Sigmoid colon (tissue), 4 donors: ENCODE measurements around the gene FEZF2.

Experiments
- CTCF ChIP-seq, 4 experiments: fragments of 450-650 bp in 3 of 4; fragments of 200-600 bp in 1 of 4; IDR thresholded peaks; one replicate each; pipeline ENCODE4 v1.5.1; 2016 to 2019; ENCODE audit warnings: antibody characterized with exemption in 4 of 4, mild to moderate bottlenecking in 3 of 4, moderate library complexity in 2 of 4
- POLR2AphosphoS5 ChIP-seq, 4 donors: sonication (generic); formaldehyde crosslinking; IDR thresholded peaks; one replicate each; pipeline ENCODE4 v1.6.1; 2017; ENCODE audit warnings: antibody characterized with exemption in 4 of 4

- TF ChIP-seq CTCF (IDR thresholded peaks at IDR 0.05) (no peak), POLR2AphosphoS5 (IDR thresholded peaks at IDR 0.05) (no peak)
Observed at GRCh38 chr3:62368705-62369475, 4.5 kb downstream of the FEZF2 start.
